Mononuclear cell (primary cell): ENCODE results near the gene BEST4. TPM values are rescaled to one million over a fixed set of nuclear protein-coding genes. Genes with fewer than 3 reads are reported as not detected.
"Not testable (repeated sequence)": the region's sequence is repeated elsewhere in the genome, so short reads cannot be mapped to it uniquely, and the experiment has no call there.

Experiments used
- H3K27me3 ChIP-seq: 2 replicates; pipeline ENCODE4 v1.6.0; 2011; ENCODE audit warnings: low read length, control low read depth; ENCODE audit not compliant: insufficient read depth
- H3K4me1 ChIP-seq: 2 replicates; pipeline ENCODE4 v1.5.1; 2011; ENCODE audit warnings: mild to moderate bottlenecking, low read length, control low read depth; ENCODE audit not compliant: insufficient read depth
- H3K4me3 ChIP-seq: 2 replicates; pipeline ENCODE4 v1.5.1; 2011; ENCODE audit warnings: mild to moderate bottlenecking, low read length, moderate library complexity
- H3K9me3 ChIP-seq: 2 replicates; pipeline ENCODE4 v1.5.1; 2011; ENCODE audit warnings: low read depth, mild to moderate bottlenecking, control low read depth, low read length
- total RNA-seq: library from RNA; depleted of rRNA; stranded (reverse); fragments of >200 nt; gene quantifications from one replicate; pipeline ENCODE4 v1.2.3, GENCODE V29; 2012

BEST4 gene
- total RNA-seq, 1 donor, result 0.21 TPM

- H3K27me3 ChIP-seq, result no peaks in the 10 kb centered on the region
- H3K4me3 ChIP-seq, result peak within 1 kb of the TSS; percentile 76
- H3K4me1 ChIP-seq, result peaks cover 20% of the 10 kb centered on the region
- H3K9me3 ChIP-seq, result no peaks in the 10 kb centered on the region
These were observed 48.4 kb downstream of the BEST4 start, which contains the start of gene KIF2C for GRCh38 chr1:44739307-44740178. Gene KIF2C, plus strand, starts transcription at chr1:44739837. Its CDS starts 96 bp downstream, at chr1:44739933.

DNA sequence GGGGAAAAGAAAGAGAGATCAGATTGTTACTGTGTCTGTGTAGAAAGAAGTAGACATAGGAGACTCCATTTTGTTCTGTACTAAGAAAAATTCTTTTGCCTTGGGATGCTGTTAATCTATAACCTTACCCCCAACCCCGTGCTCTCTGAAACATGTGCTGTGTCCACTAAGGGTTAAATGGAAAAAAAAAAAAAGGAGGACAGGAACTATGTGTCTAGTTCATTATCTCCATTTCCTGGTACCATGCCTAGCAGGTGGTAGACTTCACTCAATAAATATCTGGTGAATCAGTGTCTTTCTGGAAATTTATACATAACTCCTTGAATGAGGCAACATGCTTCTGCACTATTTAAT is 49.0 kb downstream of the BEST4 start:
- Histone ChIP-seq H3K4me1 (peaks cover 20% of the 10 kb centered on the region), H3K4me3 (peak overlapping the region; percentile 76)
- H3K27me3 ChIP-seq, result not testable (repeated sequence)

GRCh38 chr1:44735992-44736391 is 52.0 kb downstream of the BEST4 start:
- Histone ChIP-seq H3K4me1 (peaks cover 27% of the 10 kb centered on the region), H3K9me3 (no peaks in the 10 kb centered on the region), H3K27me3 (no peaks in the 10 kb centered on the region), H3K4me3 (no peak overlapping the region)

More for the DNA sequence above, 49.0 kb downstream of the BEST4 start:
- not testable (repeated sequence) for H3K9me3 ChIP-seq

DNA sequence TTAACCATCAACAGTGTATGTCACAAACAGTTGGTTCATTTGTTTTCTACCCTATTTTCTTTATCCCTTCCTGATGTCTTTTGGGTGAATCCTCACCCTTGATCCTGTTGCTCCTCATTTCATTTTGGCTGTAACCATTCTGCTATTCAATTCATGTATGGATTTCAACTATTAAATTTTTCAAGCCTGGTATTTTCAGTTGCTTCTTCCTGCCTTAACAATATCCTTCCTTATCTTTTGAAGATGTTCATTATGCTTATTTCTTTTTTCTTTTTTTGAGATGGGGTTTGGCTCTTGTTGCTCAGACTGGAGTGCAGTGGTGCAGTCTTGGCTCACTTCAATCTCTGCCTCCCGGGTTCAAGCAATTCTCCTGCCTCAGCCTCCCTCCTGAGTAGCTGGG is 54.2 kb downstream of the BEST4 start:
- Histone ChIP-seq H3K27me3 (no peaks in the 10 kb centered on the region), H3K9me3 (no peaks in the 10 kb centered on the region), H3K4me1 (peaks cover 30% of the 10 kb centered on the region), H3K4me3 (no peak overlapping the region)

Other genes starting within 250 kb of the BEST4 start
- 0.52 TPM for gene TMEM53, start 113.7 kb downstream of the BEST4 start, total RNA-seq
- gene ARMH1, start 113.5 kb downstream of the BEST4 start, total RNA-seq, result 30.0 TPM
- gene RNU5D-1, start 57.0 kb downstream of the BEST4 start, total RNA-seq, result not detected
- gene KIF2C, start 48.3 kb downstream of the BEST4 start, total RNA-seq, result 0.21 TPM
- 2,122 TPM for gene RPS8, start 12.6 kb downstream of the BEST4 start, total RNA-seq
- 224 TPM for gene PLK3, start 12.2 kb upstream of the BEST4 start, total RNA-seq
- 4.6 TPM for gene DYNLT4, start 19.2 kb upstream of the BEST4 start, total RNA-seq
- 8.7 TPM for gene BTBD19, start 20.4 kb upstream of the BEST4 start, total RNA-seq
- 0.52 TPM for gene PTCH2, start 55.1 kb upstream of the BEST4 start, total RNA-seq
- gene EIF2B3, start 198.4 kb upstream of the BEST4 start, total RNA-seq, result 8.0 TPM
- 10.1 TPM for gene HECTD3, start 223.2 kb upstream of the BEST4 start, total RNA-seq
- gene UROD, start 224.1 kb upstream of the BEST4 start, total RNA-seq, result 21.7 TPM